SU-DHL-6 (cell line): Measurements from ENCODE around the gene MCF2L2.

Experiments
- EZH2phosphoT487 ChIP-seq: fragments of 200-600 bp; sonication (generic), shearing (Covaris generic); conservative IDR thresholded peaks from 2 replicates; pipeline ENCODE4 v1.6.1; 2018; ENCODE audit warnings: mild to moderate bottlenecking, antibody characterized with exemption, low read length, moderate library complexity, mixed read lengths
- TF ChIP-seq, protein P1 (sequence below): fragments of 200-600 bp; sonication (generic); IDR thresholded peaks from one replicate; pipeline ENCODE4 v1.5.1; 2017; ENCODE audit warnings: antibody characterized with exemption, mild to moderate bottlenecking, low read length, moderate library complexity; ENCODE audit not compliant: insufficient read depth, poor library complexity, severe bottlenecking

DNA sequence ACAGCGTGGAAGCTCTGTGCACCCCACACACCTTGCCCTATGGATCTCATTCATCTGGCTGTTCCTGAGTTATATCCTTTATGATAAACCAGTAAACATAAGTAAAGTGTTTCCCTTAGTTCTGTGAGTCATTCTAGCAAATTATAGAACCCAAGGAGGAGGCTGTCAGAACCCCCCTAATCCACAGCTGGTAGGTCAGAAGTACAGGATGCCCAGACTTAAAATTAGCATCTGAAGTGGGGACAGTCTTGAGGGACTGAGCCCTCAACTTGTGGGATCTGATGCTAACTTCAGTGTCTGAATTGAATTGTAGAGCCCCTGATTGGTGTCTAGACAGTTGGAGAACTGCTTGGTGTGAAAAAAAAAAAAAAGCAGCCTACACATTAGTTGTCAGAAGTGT lies 100.3 kb downstream of the MCF2L2 start:
- TF ChIP-seq, protein P1, sequence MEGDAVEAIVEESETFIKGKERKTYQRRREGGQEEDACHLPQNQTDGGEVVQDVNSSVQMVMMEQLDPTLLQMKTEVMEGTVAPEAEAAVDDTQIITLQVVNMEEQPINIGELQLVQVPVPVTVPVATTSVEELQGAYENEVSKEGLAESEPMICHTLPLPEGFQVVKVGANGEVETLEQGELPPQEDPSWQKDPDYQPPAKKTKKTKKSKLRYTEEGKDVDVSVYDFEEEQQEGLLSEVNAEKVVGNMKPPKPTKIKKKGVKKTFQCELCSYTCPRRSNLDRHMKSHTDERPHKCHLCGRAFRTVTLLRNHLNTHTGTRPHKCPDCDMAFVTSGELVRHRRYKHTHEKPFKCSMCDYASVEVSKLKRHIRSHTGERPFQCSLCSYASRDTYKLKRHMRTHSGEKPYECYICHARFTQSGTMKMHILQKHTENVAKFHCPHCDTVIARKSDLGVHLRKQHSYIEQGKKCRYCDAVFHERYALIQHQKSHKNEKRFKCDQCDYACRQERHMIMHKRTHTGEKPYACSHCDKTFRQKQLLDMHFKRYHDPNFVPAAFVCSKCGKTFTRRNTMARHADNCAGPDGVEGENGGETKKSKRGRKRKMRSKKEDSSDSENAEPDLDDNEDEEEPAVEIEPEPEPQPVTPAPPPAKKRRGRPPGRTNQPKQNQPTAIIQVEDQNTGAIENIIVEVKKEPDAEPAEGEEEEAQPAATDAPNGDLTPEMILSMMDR, result no peak
- no peak for TF ChIP-seq EZH2phosphoT487
